ENCODE results near the gene ELP4.

ELP4 gene

GRCh38 chr11:31819621-31820437 is 310.3 kb downstream of the ELP4 start:
- Histone ChIP-seq H3K4me2 (ENCODE audit: low read depth, low read length, poor library complexity, severe bottlenecking) (no peak overlapping the region), H3K4me3 (ENCODE audit: insufficient read depth, low read length, poor library complexity, severe bottlenecking) (no peak overlapping the region), H3F3A (ENCODE audit: insufficient read depth) (no peaks in the 10 kb centered on the region), H2AFZ (ENCODE audit: low read depth, low read length, severe bottlenecking) (no peak overlapping the region), H3K79me2 (ENCODE audit: insufficient read depth, low read length) (no peaks in the 10 kb centered on the region), H3K27ac (ENCODE audit: low read depth, low read length) (no peak overlapping the region), H3K27me3 (ENCODE audit: low read length) (no peaks in the 10 kb centered on the region), H3K36me3 (ENCODE audit: low read length) (no peaks in the 10 kb centered on the region), H4K20me1 (ENCODE audit: low read depth, low read length) (no peaks in the 10 kb centered on the region), H3K9me3 (ENCODE audit: insufficient read depth, low read length) (no peaks in the 10 kb centered on the region), H3K9me2 (replicated peaks; ENCODE audit: insufficient read depth, low read length) (no peaks in the 10 kb centered on the region), H3K9ac (ENCODE audit: low read length) (no peak overlapping the region)
- no peak for TF ChIP-seq EZH2phosphoT487 (conservative IDR thresholded peaks at IDR 0.05; ENCODE audit: low read length)
- TF ChIP-seq CTCF (IDR thresholded peaks at IDR 0.05; ENCODE audit: insufficient read depth, low read length, poor library complexity, severe bottlenecking) = no peak

- Histone ChIP-seq H3K4me2 (ENCODE audit: low read depth, low read length, poor library complexity, severe bottlenecking) (no peak overlapping the region), H3K27me3 (ENCODE audit: low read length) (no peaks in the 10 kb centered on the region), H3F3A (ENCODE audit: insufficient read depth) (no peaks in the 10 kb centered on the region), H3K4me3 (ENCODE audit: insufficient read depth, low read length, poor library complexity, severe bottlenecking) (no peak overlapping the region), H3K36me3 (ENCODE audit: low read length) (no peaks in the 10 kb centered on the region), H3K9me2 (replicated peaks; ENCODE audit: insufficient read depth, low read length) (no peaks in the 10 kb centered on the region), H2AFZ (ENCODE audit: low read depth, low read length, severe bottlenecking) (no peak overlapping the region), H3K27ac (ENCODE audit: low read depth, low read length) (no peak overlapping the region), H3K9me3 (ENCODE audit: insufficient read depth, low read length) (no peaks in the 10 kb centered on the region), H4K20me1 (ENCODE audit: low read depth, low read length) (no peaks in the 10 kb centered on the region), H3K9ac (ENCODE audit: low read length) (no peak overlapping the region), H3K79me2 (ENCODE audit: insufficient read depth, low read length) (no peaks in the 10 kb centered on the region)
- TF ChIP-seq CTCF (IDR thresholded peaks at IDR 0.05; ENCODE audit: insufficient read depth, low read length, poor library complexity, severe bottlenecking) (no peak), EZH2phosphoT487 (conservative IDR thresholded peaks at IDR 0.05; ENCODE audit: low read length) (no peak)
These were observed 310.9 kb downstream of the ELP4 start for GRCh38 chr11:31820438-31820818.

GRCh38 chr11:31821235-31821764 is 311.7 kb downstream of the ELP4 start:
- Histone ChIP-seq H3K27me3 (ENCODE audit: low read length) (no peaks in the 10 kb centered on the region), H4K20me1 (ENCODE audit: low read depth, low read length) (no peaks in the 10 kb centered on the region), H3F3A (ENCODE audit: insufficient read depth) (no peaks in the 10 kb centered on the region), H3K9ac (ENCODE audit: low read length) (no peak overlapping the region), H3K36me3 (ENCODE audit: low read length) (no peaks in the 10 kb centered on the region), H3K9me3 (ENCODE audit: insufficient read depth, low read length) (no peaks in the 10 kb centered on the region), H3K79me2 (ENCODE audit: insufficient read depth, low read length) (no peaks in the 10 kb centered on the region), H3K27ac (ENCODE audit: low read depth, low read length) (no peak overlapping the region), H2AFZ (ENCODE audit: low read depth, low read length, severe bottlenecking) (no peak overlapping the region), H3K9me2 (replicated peaks; ENCODE audit: insufficient read depth, low read length) (no peaks in the 10 kb centered on the region), H3K4me2 (ENCODE audit: low read depth, low read length, poor library complexity, severe bottlenecking) (no peak overlapping the region), H3K4me3 (ENCODE audit: insufficient read depth, low read length, poor library complexity, severe bottlenecking) (no peak overlapping the region)
- TF ChIP-seq EZH2phosphoT487 (conservative IDR thresholded peaks at IDR 0.05; ENCODE audit: low read length) = no peak
- no peak for TF ChIP-seq CTCF (IDR thresholded peaks at IDR 0.05; ENCODE audit: insufficient read depth, low read length, poor library complexity, severe bottlenecking)

Measured in SU-DHL-6 (cell line).